ENCODE measurements around the gene TAC1.
"Not testable (repeated sequence)": the region's sequence is repeated elsewhere in the genome, so short reads cannot be mapped to it uniquely, and the experiment has no call there.

Gene TAC1

GRCh38 chr7:97731736-97732564, at the start of gene TAC1:
TAC1 (plus strand) TSS chr7:97732086; CDS start chr7:97732613, 527 bp downstream.
- DNase-seq, result no peak

- no peak for DNase-seq
Measured at GRCh38 chr7:97685952-97686351, 45.9 kb upstream of the TAC1 start.

- DNase-seq, result no peak
Measured at GRCh38 chr7:97693586-97693985, 38.3 kb upstream of the TAC1 start.

GRCh38 chr7:97694355-97694754, 37.5 kb upstream of the TAC1 start:
- no peak for DNase-seq

GRCh38 chr7:97697396-97697795, 34.5 kb upstream of the TAC1 start:
- no peak for DNase-seq

- no peak for DNase-seq
Measured at GRCh38 chr7:97722386-97722785, 9.5 kb upstream of the TAC1 start.

GRCh38 chr7:97732565-97733275, 834 bp downstream of the TAC1 start:
- DNase-seq, result no peak

- no peak for DNase-seq
Measured at GRCh38 chr7:97733276-97734161, 1.6 kb downstream of the TAC1 start.

GRCh38 chr7:97734255-97734654, 2.4 kb downstream of the TAC1 start:
- no peak for DNase-seq

- no peak for DNase-seq
Measured at GRCh38 chr7:97735075-97735474, 3.2 kb downstream of the TAC1 start.

- no peak for DNase-seq
Measured at GRCh38 chr7:97748482-97748881, 16.6 kb downstream of the TAC1 start.

GRCh38 chr7:97751566-97751965, 19.7 kb downstream of the TAC1 start:
- DNase-seq, result no peak

GRCh38 chr7:97752215-97752614, 20.3 kb downstream of the TAC1 start:
- no peak for DNase-seq

GRCh38 chr7:97757824-97758223, 25.9 kb downstream of the TAC1 start:
- DNase-seq, result no peak

GRCh38 chr7:97770850-97771249, 39.0 kb downstream of the TAC1 start:
- DNase-seq, result no peak

GRCh38 chr7:97771576-97771975, 39.7 kb downstream of the TAC1 start:
- DNase-seq, result no peak

- DNase-seq, result no peak
Measured at GRCh38 chr7:97772045-97772901, 40.4 kb downstream of the TAC1 start.

- not testable (repeated sequence) for DNase-seq
Measured at GRCh38 chr7:97786398-97786797, 54.5 kb downstream of the TAC1 start.
